GM19455 (cell line): ENCODE results near the gene MFSD11.
"Not testable (repeated sequence)": the region's sequence is repeated elsewhere in the genome, so short reads cannot be mapped to it uniquely, and the experiment has no call there.

Experiments used
- ATAC-seq: cut with Tn5 transposase; IDR thresholded peaks from one replicate; pipeline ENCODE4 v1.9.1; 2021; ENCODE audit not compliant: unreplicated experiment

MFSD11 gene

GRCh38 chr17:76737676-76738467 is at the start of gene MFSD11:
TSS of gene MFSD11 (plus strand) at chr17:76738119. CDS start at chr17:76738353, 234 bp downstream.
- ATAC-seq: peak; percentile 51

- no peak for ATAC-seq
Measured at GRCh38 chr17:76688165-76688622, 49.7 kb upstream of the MFSD11 start.

GRCh38 chr17:76689859-76690258 is 48.1 kb upstream of the MFSD11 start:
- ATAC-seq: no peak

GRCh38 chr17:76690596-76691280 is 47.2 kb upstream of the MFSD11 start:
- no peak for ATAC-seq

- no peak for ATAC-seq
Measured at GRCh38 chr17:76691379-76692191, 46.3 kb upstream of the MFSD11 start.

GRCh38 chr17:76695059-76695831 is 42.7 kb upstream of the MFSD11 start:
- ATAC-seq: no peak

GRCh38 chr17:76696763-76697701 is 40.9 kb upstream of the MFSD11 start:
- no peak for ATAC-seq

- no peak for ATAC-seq
Measured at GRCh38 chr17:76697702-76698465, 40.0 kb upstream of the MFSD11 start.

- not testable (repeated sequence) for ATAC-seq
Measured at GRCh38 chr17:76698466-76698977, 39.4 kb upstream of the MFSD11 start.

- no peak for ATAC-seq
Measured at GRCh38 chr17:76700270-76700616, 37.7 kb upstream of the MFSD11 start.

- ATAC-seq: no peak
Measured at GRCh38 chr17:76700617-76701470, 37.1 kb upstream of the MFSD11 start.

- ATAC-seq: no peak
Measured at GRCh38 chr17:76701471-76701967, 36.4 kb upstream of the MFSD11 start.

GRCh38 chr17:76702076-76702475 is 35.8 kb upstream of the MFSD11 start:
- no peak for ATAC-seq

GRCh38 chr17:76702941-76703637 is 34.8 kb upstream of the MFSD11 start:
- ATAC-seq: no peak

- ATAC-seq: no peak
Measured at GRCh38 chr17:76704805-76705204, 33.1 kb upstream of the MFSD11 start.

GRCh38 chr17:76706817-76707216 is 31.1 kb upstream of the MFSD11 start:
- ATAC-seq: no peak
